Measurements from ENCODE around the gene GAL3ST2.

DNA sequence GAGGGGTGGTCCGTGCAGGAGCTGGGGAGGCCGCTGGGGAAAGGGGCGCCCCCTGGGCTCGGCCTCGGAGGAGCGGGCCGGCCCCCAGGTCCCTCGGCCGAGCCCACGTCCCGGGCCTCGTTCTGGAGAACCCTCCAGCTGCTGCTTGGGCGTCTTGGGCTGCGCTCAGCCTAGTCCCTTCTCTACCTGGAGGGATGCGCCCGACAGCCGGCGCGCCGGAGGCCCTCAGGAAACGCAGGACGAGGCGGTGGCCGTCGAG lies 42.5 kb upstream of the GAL3ST2 start:
- TF ChIP-seq, protein P1, sequence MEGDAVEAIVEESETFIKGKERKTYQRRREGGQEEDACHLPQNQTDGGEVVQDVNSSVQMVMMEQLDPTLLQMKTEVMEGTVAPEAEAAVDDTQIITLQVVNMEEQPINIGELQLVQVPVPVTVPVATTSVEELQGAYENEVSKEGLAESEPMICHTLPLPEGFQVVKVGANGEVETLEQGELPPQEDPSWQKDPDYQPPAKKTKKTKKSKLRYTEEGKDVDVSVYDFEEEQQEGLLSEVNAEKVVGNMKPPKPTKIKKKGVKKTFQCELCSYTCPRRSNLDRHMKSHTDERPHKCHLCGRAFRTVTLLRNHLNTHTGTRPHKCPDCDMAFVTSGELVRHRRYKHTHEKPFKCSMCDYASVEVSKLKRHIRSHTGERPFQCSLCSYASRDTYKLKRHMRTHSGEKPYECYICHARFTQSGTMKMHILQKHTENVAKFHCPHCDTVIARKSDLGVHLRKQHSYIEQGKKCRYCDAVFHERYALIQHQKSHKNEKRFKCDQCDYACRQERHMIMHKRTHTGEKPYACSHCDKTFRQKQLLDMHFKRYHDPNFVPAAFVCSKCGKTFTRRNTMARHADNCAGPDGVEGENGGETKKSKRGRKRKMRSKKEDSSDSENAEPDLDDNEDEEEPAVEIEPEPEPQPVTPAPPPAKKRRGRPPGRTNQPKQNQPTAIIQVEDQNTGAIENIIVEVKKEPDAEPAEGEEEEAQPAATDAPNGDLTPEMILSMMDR (IDR thresholded peaks at IDR 0.05), result no peak
- TF ChIP-seq POLR2A (IDR thresholded peaks at IDR 0.05), result no peak

Measured in adrenal gland (tissue), 5 donors.